Stimulated activated naive CD4-positive, alpha-beta T cell (primary cell): ENCODE data around the gene ZNF556.

Experiments used
- DNase-seq, 6 experiments: peaks; one replicate each; lab custom pipeline; 2025; lab: John Stamatoyannopoulos, UW

Gene ZNF556

GRCh38 chr19:2905918-2906519, 38.9 kb downstream of the ZNF556 start:
- no peak for DNase-seq

- DNase-seq, result no peak
Observed at GRCh38 chr19:2906631-2907195, 39.6 kb downstream of the ZNF556 start.

GRCh38 chr19:2912306-2912705, 45.2 kb downstream of the ZNF556 start:
- DNase-seq, result no peak

- no peak for DNase-seq
Observed at GRCh38 chr19:2917275-2918184, 50.4 kb downstream of the ZNF556 start.

GRCh38 chr19:2922987-2923386, 55.9 kb downstream of the ZNF556 start:
- no peak for DNase-seq

GRCh38 chr19:2923510-2923909, 56.4 kb downstream of the ZNF556 start:
- no peak for DNase-seq

- DNase-seq, result no peak
Observed at GRCh38 chr19:2926341-2927031, 59.4 kb downstream of the ZNF556 start.

GRCh38 chr19:2927032-2927430, 59.9 kb downstream of the ZNF556 start:
- no peak for DNase-seq
